H9 (cell line): ENCODE data around the gene BPIFB1. TPM values are rescaled to one million over a fixed set of nuclear protein-coding genes. Genes with fewer than 3 reads are reported as not detected.

Experiments
- DNase-seq: peaks from one replicate; pipeline ENCODE4 v3.0.0-alpha.2; 2017
- H2AFZ ChIP-seq: one replicate; pipeline ENCODE4 v1.6.1; 2013; ENCODE audit warnings: mild to moderate bottlenecking, low read length, control low read depth, moderate library complexity
- H2AK5ac ChIP-seq: 2 replicates; pipeline ENCODE4 v1.6.1; 2013; ENCODE audit warnings: low read length, control low read depth, mixed read lengths; ENCODE audit not compliant: insufficient read length
- H2BK120ac ChIP-seq: one replicate; pipeline ENCODE4 v1.6.1; 2013; ENCODE audit warnings: low read depth, mild to moderate bottlenecking, low read length, control low read depth, inconsistent platforms; ENCODE audit not compliant: poor library complexity, severe bottlenecking
- H2BK12ac ChIP-seq: 2 replicates; pipeline ENCODE4 v1.6.1; 2013; ENCODE audit warnings: low read length, control low read depth, mixed read lengths, low read depth; ENCODE audit not compliant: insufficient read length
- H2BK15ac ChIP-seq: 2 replicates; pipeline ENCODE4 v1.6.1; 2013; ENCODE audit warnings: low read depth, low read length, control low read depth
- H2BK20ac ChIP-seq: one replicate; pipeline ENCODE4 v1.6.1; 2013; ENCODE audit warnings: low read depth, mild to moderate bottlenecking, low read length, control low read depth, inconsistent platforms; ENCODE audit not compliant: poor library complexity, severe bottlenecking
- H2BK5ac ChIP-seq: 2 replicates; pipeline ENCODE4 v1.6.1; 2013; ENCODE audit warnings: low read length, control low read depth, mixed read lengths; ENCODE audit not compliant: insufficient read length
- H3K14ac ChIP-seq: 2 replicates; pipeline ENCODE4 v1.6.1; 2013; ENCODE audit warnings: low read length, control low read depth; ENCODE audit not compliant: insufficient read depth
- H3K18ac ChIP-seq: 2 replicates; pipeline ENCODE4 v1.6.1; 2013; ENCODE audit warnings: low read depth, mild to moderate bottlenecking, mixed read lengths, low read length, control low read depth; ENCODE audit not compliant: insufficient read length
- H3K23ac ChIP-seq: 2 replicates; pipeline ENCODE4 v1.6.1; 2013; ENCODE audit warnings: low read length, control low read depth, mixed read lengths, low read depth; ENCODE audit not compliant: insufficient read length
- H3K23me2 ChIP-seq: 2 replicates; pipeline ENCODE4 v1.6.1; 2013; ENCODE audit warnings: low read depth, mild to moderate bottlenecking, mixed read lengths, low read length, control low read depth; ENCODE audit not compliant: insufficient read length, poor library complexity, severe bottlenecking
- H3K27ac ChIP-seq: 2 replicates; pipeline ENCODE4 v1.5.1; 2013; ENCODE audit warnings: low read length, control low read depth, mixed read lengths, low read depth; ENCODE audit not compliant: insufficient read length
- H3K27me3 ChIP-seq: 2 replicates; pipeline ENCODE4 v1.6.1; 2013; ENCODE audit warnings: low read length, control low read depth, inconsistent platforms; ENCODE audit not compliant: insufficient read depth
- H3K4ac ChIP-seq: 2 replicates; pipeline ENCODE4 v1.6.1; 2013; ENCODE audit warnings: low read depth, mild to moderate bottlenecking, control low read depth, inconsistent platforms, low read length, moderate library complexity
- H3K4me1 ChIP-seq: 2 replicates; pipeline ENCODE4 v1.6.1; 2013; ENCODE audit warnings: low read length, control low read depth, inconsistent platforms; ENCODE audit not compliant: insufficient read depth
- H3K4me2 ChIP-seq: 2 replicates; pipeline ENCODE4 v1.6.1; 2013; ENCODE audit warnings: low read length, control low read depth, mixed read lengths; ENCODE audit not compliant: insufficient read length, insufficient read depth
- H3K56ac ChIP-seq: 2 replicates; pipeline ENCODE4 v1.6.1; 2013; ENCODE audit warnings: low read depth, mild to moderate bottlenecking, mixed read lengths, low read length, control low read depth; ENCODE audit not compliant: insufficient read length
- H3K79me1 ChIP-seq: 2 replicates; pipeline ENCODE4 v1.6.1; 2013; ENCODE audit warnings: low read depth, mild to moderate bottlenecking, moderate library complexity, low read length, control low read depth, inconsistent platforms; ENCODE audit not compliant: insufficient read depth, poor library complexity, severe bottlenecking
- H3K79me2 ChIP-seq: 2 replicates; pipeline ENCODE4 v1.6.1; 2013; ENCODE audit warnings: low read length, control low read depth, inconsistent platforms; ENCODE audit not compliant: insufficient read depth
- H3K9ac ChIP-seq: 2 replicates; pipeline ENCODE4 v1.6.1; 2013; ENCODE audit warnings: low read length, control low read depth, mixed read lengths; ENCODE audit not compliant: insufficient read length; ENCODE audit errors: extremely low read depth
- H3K9me3 ChIP-seq: one replicate; pipeline ENCODE4 v1.6.1; 2013; ENCODE audit warnings: low read depth, low read length, inconsistent platforms; ENCODE audit not compliant: control insufficient read depth
- H3T11ph ChIP-seq: one replicate; pipeline ENCODE4 v1.6.1; 2013; ENCODE audit warnings: mild to moderate bottlenecking, low read length, control low read depth, inconsistent platforms
- H4K20me1 ChIP-seq: one replicate; pipeline ENCODE4 v1.6.1; 2013; ENCODE audit not compliant: control insufficient read depth, insufficient read length, insufficient read depth
- H4K5ac ChIP-seq: 2 replicates; pipeline ENCODE4 v1.6.1; 2013; ENCODE audit warnings: low read depth, mild to moderate bottlenecking, mixed read lengths, low read length, control low read depth; ENCODE audit not compliant: insufficient read length
- H4K8ac ChIP-seq: replicated peaks from 2 replicates; pipeline ENCODE4 v1.6.1; 2013; ENCODE audit warnings: low read length, control low read depth, mixed read lengths, low read depth; ENCODE audit not compliant: insufficient read length
- H4K91ac ChIP-seq: 2 replicates; pipeline ENCODE4 v1.6.1; 2013; ENCODE audit warnings: low read depth, mild to moderate bottlenecking, moderate library complexity, mixed read lengths, low read length, control low read depth; ENCODE audit not compliant: insufficient read length
- H3K27ac Mint-ChIP-seq, 3 experiments: 2 replicates in 2 of 3; 3 replicates in 1 of 3; pipeline ENCODE4 v1.8.0; 2020 to 2021; ENCODE audit warnings: mixed read lengths in 3 of 3, mild to moderate bottlenecking in 1 of 3, moderate library complexity in 1 of 3
- H3K27me3 Mint-ChIP-seq: 2 replicates; pipeline ENCODE4 v1.8.0; 2021; ENCODE audit warnings: low read depth, mild to moderate bottlenecking, moderate library complexity, mixed read lengths
- H3K36me3 Mint-ChIP-seq, 3 experiments: 2 replicates in 2 of 3; 3 replicates in 1 of 3; pipeline ENCODE4 v1.8.0; 2020 to 2021; ENCODE audit warnings: low read depth in 3 of 3, mixed read lengths in 3 of 3; ENCODE audit not compliant: insufficient read depth in 1 of 3
- H3K4me1 Mint-ChIP-seq, 2 experiments: 2 replicates each; pipeline ENCODE4 v1.8.0; 2020; ENCODE audit warnings: mixed read lengths in 2 of 2
- H3K4me3 Mint-ChIP-seq, 2 experiments: 2 replicates in 1 of 2; 3 replicates in 1 of 2; pipeline ENCODE4 v1.8.0; 2020 to 2021; ENCODE audit warnings: mild to moderate bottlenecking in 2 of 2, mixed read lengths in 2 of 2, moderate library complexity in 1 of 2
- H3K9me3 Mint-ChIP-seq, 2 experiments: 2 replicates in 1 of 2; 3 replicates in 1 of 2; pipeline ENCODE4 v1.8.0; 2020; ENCODE audit warnings: mild to moderate bottlenecking in 2 of 2, mixed read lengths in 2 of 2, moderate library complexity in 1 of 2
- CTCF ChIP-seq: fragments of 200-600 bp; sonication (generic); conservative IDR thresholded peaks from 3 replicates; pipeline ENCODE4 v1.8.0; 2021; ENCODE audit warnings: antibody characterized with exemption, mild to moderate bottlenecking
- WGBS: extraction: QIAGEN DNeasy Blood & Tissue Kit; methylation state at CpG from one replicate; pipeline ENCODE4 v1.1.7; 2013; ENCODE audit warnings: missing lambda C conversion rate, low lambda C conversion rate, mixed read lengths; ENCODE audit not compliant: insufficient read length; ENCODE audit errors: extremely low coverage; 5-methylcytosine and 5-hydroxymethylcytosine counted together
- total RNA-seq: library from RNA; stranded (reverse); gene quantifications from 2 replicates; pipeline ENCODE4 v1.2.1, GENCODE V29; 2021

BPIFB1 gene
- total RNA-seq, 1 experiment from 2014 or later: not detected

GRCh38 chr20:33325350-33325749, 42.3 kb downstream of the BPIFB1 start:
- H3K36me3 Mint-ChIP-seq: no peaks in the 10 kb centered on the region; a peak in 1 of 7 replicates
- Histone ChIP-seq H3K23ac (no peak overlapping the region), H3K79me1 (no peaks in the 10 kb centered on the region), H2BK20ac (no peak overlapping the region), H4K91ac (no peak overlapping the region), H2BK15ac (no peak overlapping the region), H2BK12ac (no peak overlapping the region), H3K14ac (no peak overlapping the region), H3K18ac (no peak overlapping the region), H3K79me2 (no peaks in the 10 kb centered on the region), H3K23me2 (no peaks in the 10 kb centered on the region), H3K27me3 (no peaks in the 10 kb centered on the region), H3K9me3 (no peaks in the 10 kb centered on the region), H2BK5ac (no peak overlapping the region), H3K27ac (no peak overlapping the region), H4K20me1 (no peaks in the 10 kb centered on the region), H2AFZ (no peak overlapping the region), H3K4me2 (no peak overlapping the region), H3K56ac (no peak overlapping the region), H3K4ac (no peak overlapping the region), H2BK120ac (no peak overlapping the region), H2AK5ac (no peak overlapping the region), H4K5ac (no peak overlapping the region), H3T11ph (no peak overlapping the region), H4K8ac (no peak overlapping the region), H3K4me1 (no peaks in the 10 kb centered on the region), H3K9ac (no peak overlapping the region)
- H3K27me3 Mint-ChIP-seq: peaks cover 2% of the 10 kb centered on the region
- H3K27ac Mint-ChIP-seq: peak overlapping the region in 1 of 3 experiments; percentile 40; a peak in 2 of 7 replicates
- H3K4me3 Mint-ChIP-seq: no peak overlapping the region
- H3K4me1 Mint-ChIP-seq: peaks cover 7 to 10% of the 10 kb centered on the region in 2 experiments; a peak in 2 of 4 replicates
- WGBS: no CpG with 5 or more reads among the region's 2 CpGs
- no peak for DNase-seq
- no peaks in the 10 kb centered on the region for H3K9me3 Mint-ChIP-seq
- TF ChIP-seq CTCF: no peak
